Gastroesophageal sphincter (tissue), 4 donors: Measurements from ENCODE around the gene SLC25A41. TPM values are rescaled to one million over a fixed set of nuclear protein-coding genes. Genes with fewer than 3 reads are reported as not detected.

Experiments used
- ATAC-seq: fragments of 150-250 bp; one replicate; pipeline ENCODE4 v1.9.1; 2016; ENCODE audit warnings: mild to moderate bottlenecking, moderate library complexity
- H3K27ac ChIP-seq, 4 donors: fragments of 200-600 bp; sonication (generic) in 3 of 4; 1 replicate in 3 of 4; 2 replicates in 1 of 4; pipeline ENCODE4 v1.5.1; 2016 to 2019
- H3K27me3 ChIP-seq: fragments of 200-600 bp; sonication (generic); one replicate; pipeline ENCODE4 v1.5.1; 2019
- H3K36me3 ChIP-seq, 2 donors: fragments of 200-600 bp; sonication (generic); one replicate each; pipeline ENCODE4 v1.5.1; 2019; ENCODE audit warnings: control low read depth in 1 of 2
- H3K4me1 ChIP-seq, 3 donors: fragments of 200-600 bp; sonication (generic); 1 replicate in 2 of 3; 2 replicates in 1 of 3; pipeline ENCODE4 v1.5.1; 2016 to 2019; ENCODE audit warnings: control low read depth in 2 of 3
- H3K4me3 ChIP-seq, 2 donors: fragments of 200-600 bp; sonication (generic); one replicate each; pipeline ENCODE4 v1.5.1; 2019; ENCODE audit warnings: mild to moderate bottlenecking in 1 of 2, moderate library complexity in 1 of 2
- H3K9me3 ChIP-seq, 3 donors: fragments of 200-600 bp; sonication (generic); one replicate each; pipeline ENCODE4 v1.5.1; 2017 to 2019; ENCODE audit warnings: control low read depth in 2 of 3
- CTCF ChIP-seq, 4 experiments: fragments of 200-600 bp in 2 of 4; fragments of 450-650 bp in 2 of 4; sonication (generic) in 1 of 4; IDR thresholded peaks; one replicate each; pipeline ENCODE4 v1.5.1; 2017 to 2019; ENCODE audit warnings: antibody characterized with exemption in 4 of 4, mild to moderate bottlenecking in 2 of 4, moderate library complexity in 2 of 4
- EP300 ChIP-seq: sonication (generic); formaldehyde crosslinking; IDR thresholded peaks from one replicate; pipeline ENCODE4 v1.6.1; 2017; ENCODE audit warnings: antibody characterized with exemption, mild to moderate bottlenecking
- POLR2A ChIP-seq, 2 donors: fragments of 450-650 bp; IDR thresholded peaks; one replicate each; pipeline ENCODE4 v1.6.1; 2017; ENCODE audit warnings: antibody characterized with exemption in 2 of 2, mild to moderate bottlenecking in 2 of 2, moderate library complexity in 1 of 2
- POLR2AphosphoS5 ChIP-seq: sonication (generic); formaldehyde crosslinking; IDR thresholded peaks from one replicate; pipeline ENCODE4 v1.6.1; 2017; ENCODE audit warnings: antibody characterized with exemption
- WGBS, 2 donors: methylation state at CpG; one replicate each; pipeline ENCODE4 v1.1.5; 2018; ENCODE audit warnings: low coverage in 1 of 2; 5-methylcytosine and 5-hydroxymethylcytosine counted together
- total RNA-seq, 4 donors: library from RNA; depleted of rRNA; stranded (reverse); fragments of >200 nt; gene quantifications; one replicate each; pipeline ENCODE4 v1.1.0, GENCODE V29; 2016

The SLC25A41 gene
- total RNA-seq, result 1 to 10 TPM in 1 of 4 donors, under 1 TPM in 1, not detected in 2; 0.27 to 1.3 TPM

- Histone ChIP-seq H3K27ac (no peak within 1 kb of the TSS), H3K9me3 (no peaks in the 10 kb centered on the region), H3K4me1 (no peaks in the 10 kb centered on the region), H3K27me3 (no peaks in the 10 kb centered on the region), H3K4me3 (no peak within 1 kb of the TSS), H3K36me3 (peaks cover 0 to 24% of the 10 kb centered on the region in 2 donors)
- ATAC-seq, result no peak
- WGBS, 2 donors, result 86 to 91% methylated on average over 7 to 8 of the region's 10 CpGs
- TF ChIP-seq POLR2AphosphoS5 (no peak), CTCF (IDR thresholded peaks at IDR 0.05) (no peak)
These were observed at the start of gene SLC25A41 for GRCh38 chr19:6433663-6434062. Gene SLC25A41 (minus strand): TSS chr19:6433763. CDS start chr19:6433693, 70 bp downstream.

- peaks cover 71% of the 10 kb centered on the region for H3K27me3 ChIP-seq
- no peak overlapping the region for H3K4me3 ChIP-seq
- H3K4me1 ChIP-seq, result no peaks in the 10 kb centered on the region
- ATAC-seq, result no peak
- H3K9me3 ChIP-seq, result no peaks in the 10 kb centered on the region
- H3K36me3 ChIP-seq, result no peaks in the 10 kb centered on the region
- TF ChIP-seq CTCF (IDR thresholded peaks at IDR 0.05), result no peak
- TF ChIP-seq EP300, result no peak
- no peak for TF ChIP-seq POLR2A (IDR thresholded peaks at IDR 0.05)
- no peak for TF ChIP-seq POLR2AphosphoS5
- 25 to 27% methylated on average over 3 of the region's 3 CpGs for WGBS, 2 donors
- H3K27ac ChIP-seq, result no peak overlapping the region
These were observed 49.7 kb upstream of the SLC25A41 start for GRCh38 chr19:6483235-6483634.

- Histone ChIP-seq H3K4me1 (no peaks in the 10 kb centered on the region), H3K9me3 (no peaks in the 10 kb centered on the region), H3K27ac (no peak overlapping the region), H3K4me3 (no peak overlapping the region), H3K27me3 (peaks cover 71% of the 10 kb centered on the region), H3K36me3 (no peaks in the 10 kb centered on the region)
- no peak for ATAC-seq
- no peak for TF ChIP-seq CTCF (IDR thresholded peaks at IDR 0.05)
- no peak for TF ChIP-seq POLR2AphosphoS5
- TF ChIP-seq POLR2A (IDR thresholded peaks at IDR 0.05), result no peak
- no peak for TF ChIP-seq EP300
- WGBS, 2 donors, result 87 to 97% methylated on average over 3 to 4 of the region's 8 CpGs
These were observed 48.8 kb upstream of the SLC25A41 start for GRCh38 chr19:6482343-6482686.

- peaks cover 71% of the 10 kb centered on the region for H3K27me3 ChIP-seq
- peaks cover 0 to 4% (median under 1%) of the 10 kb centered on the region in 3 donors for H3K4me1 ChIP-seq
- ATAC-seq, result no peak
- H3K4me3 ChIP-seq, result peak within 1 kb of the TSS; percentile 2 to 29
- TF ChIP-seq POLR2A (IDR thresholded peaks at IDR 0.05), result no peak
- peak in 1 of 4 experiments; percentile 41 for TF ChIP-seq CTCF (IDR thresholded peaks at IDR 0.05)
- no peaks in the 10 kb centered on the region for H3K9me3 ChIP-seq
- no peaks in the 10 kb centered on the region for H3K36me3 ChIP-seq
- WGBS, 2 donors, result 31 to 58% methylated on average over 3 to 7 of the region's 24 CpGs
- no peak within 1 kb of the TSS for H3K27ac ChIP-seq
These were observed 48.2 kb upstream of the SLC25A41 start, which contains the start of gene DENND1C for GRCh38 chr19:6481541-6482342. Gene DENND1C (minus strand): TSS chr19:6481787. CDS start chr19:6481695, 92 bp downstream.

- no peak for ATAC-seq
- H3K36me3 ChIP-seq, result no peaks in the 10 kb centered on the region
- WGBS, 2 donors, result 63 to 75% methylated on average over 2 to 4 of the region's 10 CpGs
- H3K4me3 ChIP-seq, result peak overlapping the region in 1 of 2 donors; percentile 29
- H3K4me1 ChIP-seq, result peaks cover 0 to 12% (median 3%) of the 10 kb centered on the region in 3 donors
- no peak overlapping the region for H3K27ac ChIP-seq
- H3K27me3 ChIP-seq, result peaks cover 71% of the 10 kb centered on the region
- TF ChIP-seq EP300 (no peak), POLR2AphosphoS5 (no peak), POLR2A (IDR thresholded peaks at IDR 0.05) (no peak), CTCF (IDR thresholded peaks at IDR 0.05) (no peak)
- H3K9me3 ChIP-seq, result no peaks in the 10 kb centered on the region
These were observed 47.4 kb upstream of the SLC25A41 start for GRCh38 chr19:6480848-6481415.
